Measurements from ENCODE around the gene STRIP2. TPM values are rescaled to one million over a fixed set of nuclear protein-coding genes. Genes with fewer than 3 reads are reported as not detected.
"Not testable (repeated sequence)": the region's sequence is repeated elsewhere in the genome, so short reads cannot be mapped to it uniquely, and the experiment has no call there.

Gene STRIP2
- polyA plus RNA-seq, 1 donor from 2014 or later = 7.4 TPM

DNA sequence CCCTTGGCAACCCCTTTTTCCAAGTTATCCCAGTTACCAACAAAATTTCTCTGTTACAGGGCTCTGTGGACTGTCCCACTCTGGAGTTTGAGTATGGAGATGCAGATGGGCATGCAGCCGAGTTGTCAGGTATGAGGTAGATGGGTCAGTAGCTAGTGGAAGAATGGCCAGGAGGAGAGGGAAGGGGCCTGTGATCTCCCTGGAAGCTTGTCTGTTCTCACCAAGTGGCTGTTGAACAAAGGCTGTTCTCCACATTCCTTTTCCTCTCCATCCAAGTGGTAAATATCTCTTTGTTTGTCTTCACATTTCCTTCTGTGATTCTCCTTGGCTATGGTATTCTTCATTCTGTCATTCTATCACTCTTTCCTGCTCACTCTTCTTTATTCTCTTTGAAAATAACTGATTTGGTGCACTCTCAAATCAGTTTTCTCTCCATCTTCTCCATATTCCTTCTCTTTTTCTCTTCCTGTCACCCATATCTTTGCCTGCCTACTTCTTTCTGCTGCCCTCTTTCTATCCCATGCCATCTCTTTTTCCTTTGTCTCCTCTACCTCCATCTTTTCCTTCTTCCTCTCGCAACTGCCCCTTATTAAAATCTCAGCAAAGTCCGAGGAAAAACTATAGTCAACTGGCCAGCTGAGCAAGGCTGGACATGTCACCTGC, 5.9 kb downstream of the STRIP2 start:
- Histone ChIP-seq H3K27ac (ENCODE audit: low read length) (no peak overlapping the region), H3K9ac (ENCODE audit: low read length) (no peak overlapping the region), H3K36me3 (ENCODE audit: insufficient read depth, low read length) (no peaks in the 10 kb centered on the region), H3K79me2 (replicated peaks; ENCODE audit: insufficient read depth, low read length) (no peaks in the 10 kb centered on the region), H3K4me3 (ENCODE audit: low read length) (no peak overlapping the region), H2AFZ (ENCODE audit: low read depth, low read length) (no peak overlapping the region), H3K27me3 (ENCODE audit: insufficient read depth, low read depth, low read length) (no peaks in the 10 kb centered on the region), H3K9me2 (ENCODE audit: insufficient read depth, low read length) (no peaks in the 10 kb centered on the region), H3K9me3 (ENCODE audit: low read length) (no peaks in the 10 kb centered on the region), H4K20me1 (ENCODE audit: insufficient read depth) (no peaks in the 10 kb centered on the region), H3K4me2 (ENCODE audit: low read length) (no peak overlapping the region), H3F3A (ENCODE audit: insufficient read depth, low read length, poor library complexity, severe bottlenecking) (no peaks in the 10 kb centered on the region)
- TF ChIP-seq RAD21 (conservative IDR thresholded peaks at IDR 0.05) (no peak), POLR2AphosphoS5 (IDR thresholded peaks at IDR 0.05) (no peak), SMC3 (conservative IDR thresholded peaks at IDR 0.05; ENCODE audit: poor library complexity) (no peak)

DNA sequence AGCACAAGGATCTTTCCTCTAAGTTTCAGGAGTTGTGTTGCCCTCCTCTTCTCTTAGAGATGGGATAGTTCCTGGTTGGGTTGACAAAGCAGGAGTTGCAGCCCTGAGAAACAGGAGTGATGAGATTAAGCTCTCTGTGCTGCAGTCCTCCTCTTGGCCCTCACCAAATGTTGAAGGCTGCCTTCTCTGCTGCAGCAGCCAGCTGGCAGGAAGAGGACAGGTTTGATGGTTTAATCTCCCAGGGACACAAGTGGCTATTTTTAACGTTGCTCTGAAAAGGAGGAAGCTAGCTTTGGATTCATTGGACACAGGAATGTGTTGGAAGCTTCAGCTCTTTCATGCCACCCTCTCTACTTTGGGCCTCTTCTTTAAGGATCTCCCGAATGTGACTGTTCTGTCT, 9.4 kb downstream of the STRIP2 start:
- no peaks in the 10 kb centered on the region for H3K9me3 ChIP-seq (ENCODE audit: low read length)
- H3K27me3 ChIP-seq (ENCODE audit: insufficient read depth, low read depth, low read length) = no peaks in the 10 kb centered on the region
- H4K20me1 ChIP-seq (ENCODE audit: insufficient read depth) = no peaks in the 10 kb centered on the region
- H3F3A ChIP-seq (ENCODE audit: insufficient read depth, low read length, poor library complexity, severe bottlenecking) = no peaks in the 10 kb centered on the region
- H3K36me3 ChIP-seq (ENCODE audit: insufficient read depth, low read length) = no peaks in the 10 kb centered on the region
- no peak overlapping the region for H2AFZ ChIP-seq (ENCODE audit: low read depth, low read length)
- no peak overlapping the region for H3K4me3 ChIP-seq (ENCODE audit: low read length)
- TF ChIP-seq MXI1 (conservative IDR thresholded peaks at IDR 0.05; ENCODE audit: poor library complexity, severe bottlenecking) (no peak), POLR2AphosphoS5 (IDR thresholded peaks at IDR 0.05) (no peak), RAD21 (conservative IDR thresholded peaks at IDR 0.05) (no peak), EP300 (conservative IDR thresholded peaks at IDR 0.05; ENCODE audit: poor library complexity, severe bottlenecking) (no peak), SMC3 (conservative IDR thresholded peaks at IDR 0.05; ENCODE audit: poor library complexity) (no peak), EZH2 (IDR thresholded peaks at IDR 0.05; ENCODE audit: borderline replicate concordance, insufficient read depth, low read length, poor library complexity, severe bottlenecking) (no peak), TAF1 (IDR thresholded peaks at IDR 0.05; ENCODE audit: low read depth) (no peak)
- TF ChIP-seq, protein P1, sequence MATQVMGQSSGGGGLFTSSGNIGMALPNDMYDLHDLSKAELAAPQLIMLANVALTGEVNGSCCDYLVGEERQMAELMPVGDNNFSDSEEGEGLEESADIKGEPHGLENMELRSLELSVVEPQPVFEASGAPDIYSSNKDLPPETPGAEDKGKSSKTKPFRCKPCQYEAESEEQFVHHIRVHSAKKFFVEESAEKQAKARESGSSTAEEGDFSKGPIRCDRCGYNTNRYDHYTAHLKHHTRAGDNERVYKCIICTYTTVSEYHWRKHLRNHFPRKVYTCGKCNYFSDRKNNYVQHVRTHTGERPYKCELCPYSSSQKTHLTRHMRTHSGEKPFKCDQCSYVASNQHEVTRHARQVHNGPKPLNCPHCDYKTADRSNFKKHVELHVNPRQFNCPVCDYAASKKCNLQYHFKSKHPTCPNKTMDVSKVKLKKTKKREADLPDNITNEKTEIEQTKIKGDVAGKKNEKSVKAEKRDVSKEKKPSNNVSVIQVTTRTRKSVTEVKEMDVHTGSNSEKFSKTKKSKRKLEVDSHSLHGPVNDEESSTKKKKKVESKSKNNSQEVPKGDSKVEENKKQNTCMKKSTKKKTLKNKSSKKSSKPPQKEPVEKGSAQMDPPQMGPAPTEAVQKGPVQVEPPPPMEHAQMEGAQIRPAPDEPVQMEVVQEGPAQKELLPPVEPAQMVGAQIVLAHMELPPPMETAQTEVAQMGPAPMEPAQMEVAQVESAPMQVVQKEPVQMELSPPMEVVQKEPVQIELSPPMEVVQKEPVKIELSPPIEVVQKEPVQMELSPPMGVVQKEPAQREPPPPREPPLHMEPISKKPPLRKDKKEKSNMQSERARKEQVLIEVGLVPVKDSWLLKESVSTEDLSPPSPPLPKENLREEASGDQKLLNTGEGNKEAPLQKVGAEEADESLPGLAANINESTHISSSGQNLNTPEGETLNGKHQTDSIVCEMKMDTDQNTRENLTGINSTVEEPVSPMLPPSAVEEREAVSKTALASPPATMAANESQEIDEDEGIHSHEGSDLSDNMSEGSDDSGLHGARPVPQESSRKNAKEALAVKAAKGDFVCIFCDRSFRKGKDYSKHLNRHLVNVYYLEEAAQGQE (IDR thresholded peaks at IDR 0.05; ENCODE audit: borderline replicate concordance) = no peak
- TF ChIP-seq, protein P2, sequence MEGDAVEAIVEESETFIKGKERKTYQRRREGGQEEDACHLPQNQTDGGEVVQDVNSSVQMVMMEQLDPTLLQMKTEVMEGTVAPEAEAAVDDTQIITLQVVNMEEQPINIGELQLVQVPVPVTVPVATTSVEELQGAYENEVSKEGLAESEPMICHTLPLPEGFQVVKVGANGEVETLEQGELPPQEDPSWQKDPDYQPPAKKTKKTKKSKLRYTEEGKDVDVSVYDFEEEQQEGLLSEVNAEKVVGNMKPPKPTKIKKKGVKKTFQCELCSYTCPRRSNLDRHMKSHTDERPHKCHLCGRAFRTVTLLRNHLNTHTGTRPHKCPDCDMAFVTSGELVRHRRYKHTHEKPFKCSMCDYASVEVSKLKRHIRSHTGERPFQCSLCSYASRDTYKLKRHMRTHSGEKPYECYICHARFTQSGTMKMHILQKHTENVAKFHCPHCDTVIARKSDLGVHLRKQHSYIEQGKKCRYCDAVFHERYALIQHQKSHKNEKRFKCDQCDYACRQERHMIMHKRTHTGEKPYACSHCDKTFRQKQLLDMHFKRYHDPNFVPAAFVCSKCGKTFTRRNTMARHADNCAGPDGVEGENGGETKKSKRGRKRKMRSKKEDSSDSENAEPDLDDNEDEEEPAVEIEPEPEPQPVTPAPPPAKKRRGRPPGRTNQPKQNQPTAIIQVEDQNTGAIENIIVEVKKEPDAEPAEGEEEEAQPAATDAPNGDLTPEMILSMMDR (IDR thresholded peaks at IDR 0.05; ENCODE audit: poor library complexity, severe bottlenecking) = no peak
- H3K9ac ChIP-seq (ENCODE audit: low read length) = no peak overlapping the region
- no peaks in the 10 kb centered on the region for H3K79me2 ChIP-seq (replicated peaks; ENCODE audit: insufficient read depth, low read length)
- no peak overlapping the region for H3K4me2 ChIP-seq (ENCODE audit: low read length)
- H3K9me2 ChIP-seq (ENCODE audit: insufficient read depth, low read length) = no peaks in the 10 kb centered on the region
- no peak overlapping the region for H3K27ac ChIP-seq (ENCODE audit: low read length)

DNA sequence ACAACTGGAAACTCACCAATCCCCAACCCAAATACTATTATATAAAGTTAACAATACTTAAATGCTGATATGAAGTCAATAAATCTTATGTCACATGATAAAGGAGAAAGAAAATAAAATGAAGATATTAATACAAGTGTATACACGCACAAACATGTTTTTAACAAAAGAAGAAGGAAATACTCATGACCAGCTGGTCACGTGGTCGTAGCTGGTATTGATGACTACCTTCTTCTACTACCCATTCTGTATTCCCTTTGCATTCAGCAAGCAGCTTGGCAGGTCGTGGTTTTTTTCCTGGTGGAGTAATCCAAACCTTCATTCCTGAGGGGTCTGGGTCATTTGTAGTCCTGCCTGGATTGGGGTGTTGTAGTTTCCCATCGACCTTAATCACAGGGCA, 10.5 kb downstream of the STRIP2 start:
- not testable (repeated sequence) for H3K27ac ChIP-seq (ENCODE audit: low read length); H3K9me2 ChIP-seq (ENCODE audit: insufficient read depth, low read length)

DNA sequence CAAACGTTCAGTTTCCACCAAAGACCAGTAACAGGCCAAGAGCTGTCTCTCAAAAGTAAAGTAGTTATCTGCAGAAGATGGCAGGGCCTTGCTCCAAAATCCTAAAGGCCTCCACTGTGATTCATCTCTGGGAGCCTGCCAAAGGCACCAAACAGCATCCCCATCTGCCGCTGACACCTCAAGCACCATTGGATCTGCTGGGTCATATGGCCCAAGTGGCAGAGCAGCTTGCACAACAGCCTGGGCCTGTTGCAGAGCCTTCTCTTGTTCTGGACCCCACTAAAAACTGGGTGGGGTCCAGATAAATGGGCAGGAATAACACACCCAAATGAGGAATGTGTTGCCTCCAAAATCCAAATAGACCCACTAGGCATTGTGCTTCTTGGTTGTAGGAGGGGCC, 12.7 kb downstream of the STRIP2 start:
- H4K20me1 ChIP-seq (ENCODE audit: insufficient read depth); H3K4me2 ChIP-seq (ENCODE audit: low read length); H3K79me2 ChIP-seq (replicated peaks; ENCODE audit: insufficient read depth, low read length); H3K27ac ChIP-seq (ENCODE audit: low read length); H3K9me3 ChIP-seq (ENCODE audit: low read length); H3K9ac ChIP-seq (ENCODE audit: low read length); H3K9me2 ChIP-seq (ENCODE audit: insufficient read depth, low read length); H2AFZ ChIP-seq (ENCODE audit: low read depth, low read length); H3F3A ChIP-seq (ENCODE audit: insufficient read depth, low read length, poor library complexity, severe bottlenecking); H3K27me3 ChIP-seq (ENCODE audit: insufficient read depth, low read depth, low read length); H3K36me3 ChIP-seq (ENCODE audit: insufficient read depth, low read length); H3K4me3 ChIP-seq (ENCODE audit: low read length): not testable (repeated sequence)

More for the DNA sequence above, 10.5 kb downstream of the STRIP2 start:
- not testable (repeated sequence) for H3K27me3 ChIP-seq (ENCODE audit: insufficient read depth, low read depth, low read length); H3K9ac ChIP-seq (ENCODE audit: low read length); H3K4me2 ChIP-seq (ENCODE audit: low read length); H3K4me3 ChIP-seq (ENCODE audit: low read length); H3K9me3 ChIP-seq (ENCODE audit: low read length); H4K20me1 ChIP-seq (ENCODE audit: insufficient read depth); H3F3A ChIP-seq (ENCODE audit: insufficient read depth, low read length, poor library complexity, severe bottlenecking); H3K79me2 ChIP-seq (replicated peaks; ENCODE audit: insufficient read depth, low read length); H2AFZ ChIP-seq (ENCODE audit: low read depth, low read length); H3K36me3 ChIP-seq (ENCODE audit: insufficient read depth, low read length)

DNA sequence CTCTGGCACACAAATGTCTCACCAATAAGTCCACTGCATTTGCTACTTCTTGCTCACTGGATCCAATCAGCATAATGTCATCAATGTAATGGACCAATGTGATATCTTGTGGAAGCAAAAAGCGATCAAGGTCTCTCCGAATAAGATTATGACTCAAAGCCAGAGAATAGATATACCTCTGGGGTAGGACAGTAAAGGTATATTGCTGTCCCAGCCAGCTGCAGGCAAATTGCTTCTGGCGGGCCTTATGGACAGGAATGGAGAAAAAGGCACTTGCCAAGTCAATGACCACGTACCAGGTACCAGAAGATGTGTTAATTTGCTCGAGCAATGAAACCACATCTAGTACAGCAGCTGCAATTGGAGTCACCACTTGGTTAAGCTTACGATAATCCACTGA, 13.2 kb downstream of the STRIP2 start:
- not testable (repeated sequence) for H3K79me2 ChIP-seq (replicated peaks; ENCODE audit: insufficient read depth, low read length); H3K9me3 ChIP-seq (ENCODE audit: low read length); H3F3A ChIP-seq (ENCODE audit: insufficient read depth, low read length, poor library complexity, severe bottlenecking); H3K4me2 ChIP-seq (ENCODE audit: low read length); H3K36me3 ChIP-seq (ENCODE audit: insufficient read depth, low read length); H3K9ac ChIP-seq (ENCODE audit: low read length); H2AFZ ChIP-seq (ENCODE audit: low read depth, low read length); H3K4me3 ChIP-seq (ENCODE audit: low read length); H3K9me2 ChIP-seq (ENCODE audit: insufficient read depth, low read length); H4K20me1 ChIP-seq (ENCODE audit: insufficient read depth); H3K27me3 ChIP-seq (ENCODE audit: insufficient read depth, low read depth, low read length); H3K27ac ChIP-seq (ENCODE audit: low read length)

All from neural cell (in vitro differentiated cells).